T-helper 2 cell treated with Interferon-gamma antibody and Interleukin-4, amounts not matched to agents 100 ng/mL and 5 ng/mL, for 36 hours (primary cell): Measurements from ENCODE around the gene TFDP1. TPM values are rescaled to one million over a fixed set of nuclear protein-coding genes. Genes with fewer than 3 reads are reported as not detected.

Source experiments
- intact Hi-C: fragments of 100-400 bp; cut with micrococcal nuclease; formaldehyde crosslinking; loops from one replicate; pipeline ENCODE4 v1.15.1; 2023
- total RNA-seq: library from RNA; stranded (reverse); gene quantifications from 2 replicates; pipeline ENCODE4 v1.2.3, GENCODE V29; 2022

The TFDP1 gene
- total RNA-seq, 1 donor from 2014 or later, result 171 TPM

DNA sequence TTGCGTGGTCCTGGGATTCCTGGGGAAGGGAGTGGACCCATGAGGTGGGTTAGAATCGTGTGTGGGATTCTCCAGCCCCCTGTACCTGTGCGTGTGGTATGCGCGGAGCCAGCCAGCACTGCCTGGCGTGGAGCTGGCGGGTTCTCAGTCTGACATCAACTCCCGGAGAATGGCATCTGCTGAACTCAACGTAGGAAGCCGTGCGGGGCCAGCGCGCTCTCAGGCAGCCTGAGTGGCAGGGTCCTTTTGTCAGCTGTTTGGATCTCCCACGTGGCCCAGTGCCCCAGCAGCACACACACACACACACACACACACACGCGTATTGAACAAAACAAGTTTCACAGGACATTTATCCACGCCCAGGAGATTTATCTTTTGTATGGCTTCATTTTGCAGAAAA is 45.3 kb downstream of the TFDP1 start:
- intact Hi-C loops, result no loop called here

DNA sequence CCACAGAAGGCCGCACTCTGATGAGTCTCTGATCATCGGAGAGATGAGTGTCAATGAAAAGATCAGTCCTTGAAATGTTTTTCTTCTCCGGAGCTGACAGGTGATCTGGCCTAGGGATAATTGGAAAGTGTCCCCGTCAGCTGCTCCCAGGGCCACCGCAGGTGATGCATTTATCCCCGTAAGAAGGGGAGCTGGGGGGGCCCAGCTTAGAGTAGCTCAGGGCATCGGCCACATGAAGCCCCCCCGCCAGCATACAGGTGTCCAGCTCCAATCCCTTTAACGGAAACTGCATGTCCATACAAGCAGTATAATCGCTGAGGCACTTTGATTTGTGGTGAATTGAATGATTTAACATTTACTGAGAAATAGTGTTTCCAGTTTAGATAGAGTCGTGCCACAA is 45.7 kb downstream of the TFDP1 start:
- intact Hi-C loops, result no loop called here

DNA sequence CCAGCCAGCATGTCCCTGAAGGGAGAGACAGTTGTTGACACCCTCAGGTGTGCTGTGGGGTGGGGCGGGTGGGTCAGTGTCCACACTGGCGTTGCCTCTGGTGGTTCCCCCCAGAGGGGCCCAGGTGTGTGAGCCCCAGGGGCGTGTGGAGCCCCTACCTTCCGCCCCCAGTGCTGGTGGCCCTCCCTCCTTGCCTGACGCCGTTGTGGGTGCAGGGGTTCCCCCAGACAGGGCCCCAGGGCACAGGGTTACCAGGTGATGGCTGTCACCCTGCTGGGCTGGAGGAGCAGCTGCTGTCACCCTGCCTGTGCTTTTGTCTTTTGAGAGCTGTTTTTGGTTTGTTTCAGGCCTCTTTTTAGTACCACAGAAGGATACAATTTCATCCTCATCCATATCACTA is 46.3 kb downstream of the TFDP1 start:
- intact Hi-C loops, result no loop called here

DNA sequence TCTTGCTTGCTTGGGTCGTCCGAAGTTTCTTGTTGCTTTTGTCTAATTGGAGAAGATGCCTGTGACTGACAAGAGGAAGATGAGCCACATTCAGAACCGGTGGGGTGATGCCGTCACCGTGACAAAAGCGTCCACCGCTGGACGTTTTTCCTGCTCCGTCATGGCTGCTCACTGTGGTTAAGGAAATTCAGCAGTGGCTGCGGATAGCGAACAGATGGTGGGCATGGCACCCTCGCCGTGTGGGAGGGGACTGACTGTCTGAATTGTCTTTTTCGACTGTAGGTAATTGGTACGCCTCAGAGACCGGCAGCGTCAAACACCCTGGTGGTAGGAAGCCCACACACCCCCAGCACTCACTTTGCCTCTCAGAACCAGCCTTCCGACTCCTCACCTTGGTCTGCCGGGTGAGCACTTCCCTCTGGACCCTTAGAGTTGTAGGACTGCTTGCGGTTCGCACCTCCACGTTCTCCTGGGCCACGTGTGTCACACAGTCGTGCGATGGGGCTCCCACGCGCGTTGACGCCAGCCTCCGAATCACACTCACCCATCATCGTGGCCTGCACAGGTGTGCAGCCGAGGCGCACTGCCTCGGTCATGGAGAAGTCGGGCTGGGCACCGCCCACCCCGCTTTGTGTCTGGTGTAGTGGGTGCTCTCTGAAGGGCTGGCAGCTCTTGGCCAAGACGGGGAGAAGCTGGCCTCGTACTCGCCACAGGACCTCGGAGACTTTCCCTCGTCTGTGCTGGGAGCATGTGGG is 47.0 kb downstream of the TFDP1 start:
- intact Hi-C loops, result no loop called here

DNA sequence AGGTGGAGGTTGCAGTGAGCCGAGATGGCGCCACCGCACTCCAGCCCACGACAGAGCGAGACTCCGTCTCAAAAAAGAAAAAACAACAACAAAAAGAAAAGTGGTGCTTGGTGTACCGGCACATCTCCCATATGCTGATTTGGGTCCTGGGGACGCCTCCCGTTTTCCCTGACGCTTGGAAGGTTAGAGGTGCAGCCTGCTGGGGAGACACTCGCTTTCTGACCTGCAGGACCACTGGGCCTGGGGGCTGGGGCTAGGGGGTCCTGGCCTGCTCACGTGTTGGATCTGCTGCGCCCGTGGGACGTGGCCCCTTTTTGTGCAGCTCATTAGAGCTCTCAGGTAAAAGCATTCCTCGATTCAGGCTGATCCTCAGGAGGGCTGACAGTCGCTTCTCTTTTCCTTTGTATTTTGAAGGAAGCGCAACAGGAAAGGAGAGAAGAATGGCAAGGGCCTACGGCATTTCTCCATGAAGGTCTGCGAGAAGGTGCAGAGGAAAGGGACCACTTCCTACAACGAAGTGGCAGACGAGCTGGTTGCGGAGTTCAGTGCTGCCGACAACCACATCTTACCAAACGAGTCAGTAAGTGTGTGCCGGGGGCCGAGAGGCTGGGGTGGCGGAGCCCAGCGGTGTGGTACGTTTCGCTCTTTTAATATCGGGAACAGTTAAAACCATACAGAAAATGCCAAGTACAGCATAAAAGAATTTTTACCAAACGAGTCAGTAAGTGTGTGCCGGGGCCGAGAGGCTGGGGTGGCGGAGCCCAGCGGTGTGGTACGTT is 48.3 kb downstream of the TFDP1 start:
- intact Hi-C loops, result no loop called here

DNA sequence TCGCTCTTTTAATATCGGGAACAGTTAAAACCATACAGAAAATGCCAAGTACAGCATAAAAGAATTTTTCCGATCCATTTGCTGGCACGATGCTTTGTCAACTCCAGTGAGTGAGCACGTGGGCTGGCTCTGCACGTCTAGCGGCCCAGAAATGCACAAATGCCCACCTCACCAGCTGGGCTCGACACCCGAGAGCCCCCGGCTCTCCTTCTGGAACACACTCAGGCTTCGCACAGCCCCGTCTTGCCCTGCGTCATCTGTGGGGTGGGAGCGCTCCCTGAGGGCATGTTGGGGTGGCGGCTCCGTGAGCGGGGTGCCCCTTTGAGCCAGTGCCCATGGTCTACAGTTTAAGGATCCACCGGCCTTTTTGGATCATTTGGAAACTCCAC is 48.9 kb downstream of the TFDP1 start:
- intact Hi-C loops, result no loop called here

DNA sequence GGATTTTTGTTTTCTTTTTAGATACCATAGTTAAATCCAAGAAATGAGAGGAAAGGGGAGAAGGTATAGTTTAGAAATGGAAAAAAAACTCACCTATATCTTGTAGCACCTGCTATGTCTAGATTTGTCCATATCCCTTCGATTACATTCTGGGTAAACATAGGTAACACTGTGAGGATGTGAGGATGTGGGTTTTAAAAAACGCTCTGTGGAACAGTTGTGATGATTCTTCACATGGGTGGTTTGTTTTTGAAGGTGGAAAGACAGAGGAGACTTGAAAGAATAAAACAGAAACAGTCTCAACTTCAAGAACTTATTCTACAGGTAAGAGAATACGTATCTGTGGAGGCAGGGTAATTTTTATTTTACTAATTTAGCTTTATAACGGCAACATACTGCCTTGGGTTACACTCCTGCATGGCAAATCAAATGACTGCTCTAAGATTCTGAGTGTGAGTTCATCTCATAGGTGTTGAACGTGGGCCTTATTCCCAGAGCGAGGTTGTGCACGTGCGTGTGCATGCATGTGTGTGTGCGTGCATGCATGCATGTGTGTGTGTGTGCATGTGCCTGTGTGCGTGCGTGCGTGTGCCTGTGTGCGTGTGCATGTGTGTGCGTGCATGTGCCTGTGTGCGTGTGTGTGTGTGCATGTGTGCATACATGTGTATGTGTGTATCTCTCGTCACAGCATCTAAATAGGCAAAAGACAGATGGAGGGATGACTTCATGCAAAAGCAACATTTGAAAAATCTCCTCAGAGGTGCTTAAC is 49.9 kb downstream of the TFDP1 start:
- intact Hi-C loops, result no loop called here

DNA sequence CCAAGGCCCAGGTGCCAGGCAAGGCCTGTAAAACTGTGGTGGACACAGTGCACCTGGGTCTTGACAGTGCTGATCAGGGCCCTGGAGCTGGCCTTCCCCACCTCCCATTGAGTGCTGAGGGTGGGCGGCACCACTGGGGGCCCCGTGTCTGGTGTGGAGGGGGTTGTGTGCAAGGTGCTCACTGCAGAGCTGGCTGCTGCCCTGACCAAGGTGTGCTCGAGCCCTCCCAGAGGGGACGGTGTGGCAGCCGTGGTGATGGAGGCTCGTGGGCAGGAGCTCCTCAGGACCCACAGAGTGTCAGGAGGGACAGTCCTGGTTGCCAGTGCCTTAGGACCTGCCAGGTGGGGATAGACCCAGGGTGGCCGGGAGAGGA is 50.5 kb downstream of the TFDP1 start:
- intact Hi-C loops, result no loop called here

DNA sequence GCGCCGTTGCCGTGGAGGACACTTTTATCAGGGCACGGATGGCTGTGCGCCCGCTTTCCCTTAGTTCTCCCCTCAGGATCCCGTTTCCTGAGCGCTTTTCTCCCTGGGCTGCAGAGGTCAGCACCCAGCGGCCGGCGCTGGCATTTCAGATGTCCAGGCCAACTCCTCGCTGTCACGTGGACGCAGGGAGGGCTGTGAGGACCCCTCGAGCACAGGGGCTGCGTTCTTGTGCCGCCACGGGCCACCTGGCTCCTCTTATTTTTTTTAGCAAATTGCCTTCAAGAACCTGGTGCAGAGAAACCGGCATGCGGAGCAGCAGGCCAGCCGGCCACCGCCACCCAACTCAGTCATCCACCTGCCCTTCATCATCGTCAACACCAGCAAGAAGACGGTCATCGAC is 51.2 kb downstream of the TFDP1 start:
- intact Hi-C loops, result no loop called here

DNA sequence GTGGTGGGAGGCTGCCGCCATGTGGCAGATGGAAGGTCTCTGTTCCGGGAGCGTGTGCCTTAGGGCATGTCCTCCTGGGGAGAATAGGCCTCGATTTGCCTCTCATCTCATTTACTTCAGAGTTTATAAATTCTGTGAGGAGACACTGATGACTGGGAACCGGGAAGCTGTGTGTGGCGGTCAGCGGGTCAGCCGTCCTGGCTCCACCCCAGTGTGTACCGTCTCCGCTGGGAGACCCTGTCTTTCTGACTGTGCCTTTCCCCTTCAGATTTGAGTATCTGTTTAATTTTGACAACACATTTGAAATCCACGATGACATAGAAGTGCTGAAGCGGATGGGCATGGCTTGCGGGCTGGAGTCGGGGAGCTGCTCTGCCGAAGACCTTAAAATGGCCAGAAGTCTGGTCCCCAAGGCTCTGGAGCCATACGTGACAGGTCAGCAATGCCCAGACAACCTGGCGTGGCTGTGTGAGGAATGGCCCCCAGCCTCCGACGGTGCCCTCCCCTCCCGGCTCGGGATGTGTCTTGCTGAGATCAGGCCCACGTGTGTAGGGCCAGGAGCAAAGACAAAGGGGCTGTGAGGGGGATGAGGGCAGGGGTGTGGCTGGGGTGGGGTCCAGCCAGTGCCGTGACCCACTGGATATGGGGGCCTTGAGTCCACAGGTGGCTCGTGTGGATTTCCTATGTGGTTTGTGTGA is 51.9 kb downstream of the TFDP1 start:
- intact Hi-C loops, result no loop called here

DNA sequence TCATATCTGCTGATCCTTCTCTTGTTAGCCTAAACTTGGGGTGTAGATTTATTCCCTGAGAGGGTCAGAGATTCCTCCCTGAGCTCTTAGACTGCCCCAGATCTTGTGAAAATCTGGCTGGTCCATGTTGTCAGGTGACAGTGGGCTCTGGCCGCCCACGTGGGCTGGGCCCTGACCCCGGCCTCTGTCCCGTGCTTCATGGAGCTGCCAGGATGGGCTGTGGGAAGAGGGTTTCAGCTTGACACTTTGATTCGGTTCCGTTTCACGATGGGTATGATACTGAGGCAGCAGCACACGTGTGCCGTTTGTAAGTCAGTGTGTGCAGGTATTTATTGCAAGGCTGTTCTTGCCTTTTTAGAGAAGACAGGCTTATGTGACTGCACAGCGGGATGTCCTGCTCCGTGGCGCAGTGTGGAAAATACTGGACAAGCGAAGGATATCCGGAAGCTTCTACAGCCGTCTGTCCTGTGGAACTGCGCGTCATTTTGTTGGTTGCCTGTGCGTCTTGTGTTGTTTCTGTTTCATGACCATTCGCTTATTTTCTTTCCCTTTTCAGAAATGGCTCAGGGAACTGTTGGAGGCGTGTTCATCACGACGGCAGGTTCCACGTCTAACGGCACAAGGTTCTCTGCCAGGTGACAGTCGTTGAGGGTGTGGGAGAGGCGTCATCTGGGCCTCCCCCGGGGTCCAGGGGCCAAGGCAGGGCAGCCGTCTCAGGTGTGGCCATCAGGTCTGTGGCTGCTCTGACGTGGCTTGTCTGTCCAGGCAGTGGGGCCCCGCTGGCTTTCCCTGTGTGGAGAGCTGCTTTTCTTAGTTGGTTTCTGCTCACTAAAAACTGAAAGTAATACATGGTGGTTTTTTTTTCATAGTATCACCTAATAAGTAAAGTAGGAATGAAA is 53.0 kb downstream of the TFDP1 start:
- intact Hi-C loops, result no loop called here

DNA sequence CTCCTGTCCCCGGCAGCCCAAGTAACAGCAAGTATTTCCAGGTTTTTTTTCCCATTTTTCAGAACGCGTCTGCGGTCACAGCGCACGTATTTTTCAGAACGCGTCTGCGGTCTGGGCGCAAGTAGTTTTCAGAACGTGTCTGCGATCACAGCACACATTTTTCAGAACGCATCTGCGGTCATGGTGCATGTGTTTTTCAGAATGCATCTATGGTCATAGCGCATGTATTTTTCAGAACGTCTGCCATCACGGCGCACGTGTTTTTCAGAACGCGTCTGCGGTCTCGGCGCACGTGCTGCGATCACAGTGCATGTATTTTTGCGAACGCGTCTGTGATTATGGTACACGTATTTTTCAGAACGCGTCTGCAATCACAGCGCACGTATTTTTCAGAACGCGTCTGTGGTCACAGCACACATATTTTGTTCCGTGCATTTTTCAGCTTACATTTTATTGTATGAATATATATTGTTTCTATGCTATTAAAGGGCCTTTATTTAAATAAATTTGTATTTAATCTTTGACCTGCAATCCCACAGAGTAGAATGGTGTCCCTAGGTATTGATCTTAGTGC is 53.7 kb downstream of the TFDP1 start:
- intact Hi-C loops, result no loop called here

DNA sequence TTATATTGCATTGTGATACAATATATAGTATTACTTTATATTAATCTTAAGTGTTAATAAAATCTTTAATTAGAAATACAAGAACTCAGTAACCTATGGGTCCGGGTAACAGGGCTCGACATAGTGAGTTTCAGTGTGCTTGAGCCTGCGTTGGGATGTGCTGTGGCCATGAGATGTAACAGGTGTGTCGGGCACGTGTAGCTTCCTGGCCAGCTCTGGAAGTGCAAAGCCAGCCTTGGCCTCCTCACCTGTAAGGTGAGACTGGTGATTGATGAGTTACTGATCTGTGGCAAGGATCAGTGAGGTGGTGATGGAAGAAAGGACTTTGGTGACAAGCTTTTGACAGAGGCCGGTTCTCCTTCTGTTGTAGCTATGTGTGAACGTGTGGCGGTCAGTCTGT is 54.3 kb downstream of the TFDP1 start:
- intact Hi-C loops, result no loop called here

DNA sequence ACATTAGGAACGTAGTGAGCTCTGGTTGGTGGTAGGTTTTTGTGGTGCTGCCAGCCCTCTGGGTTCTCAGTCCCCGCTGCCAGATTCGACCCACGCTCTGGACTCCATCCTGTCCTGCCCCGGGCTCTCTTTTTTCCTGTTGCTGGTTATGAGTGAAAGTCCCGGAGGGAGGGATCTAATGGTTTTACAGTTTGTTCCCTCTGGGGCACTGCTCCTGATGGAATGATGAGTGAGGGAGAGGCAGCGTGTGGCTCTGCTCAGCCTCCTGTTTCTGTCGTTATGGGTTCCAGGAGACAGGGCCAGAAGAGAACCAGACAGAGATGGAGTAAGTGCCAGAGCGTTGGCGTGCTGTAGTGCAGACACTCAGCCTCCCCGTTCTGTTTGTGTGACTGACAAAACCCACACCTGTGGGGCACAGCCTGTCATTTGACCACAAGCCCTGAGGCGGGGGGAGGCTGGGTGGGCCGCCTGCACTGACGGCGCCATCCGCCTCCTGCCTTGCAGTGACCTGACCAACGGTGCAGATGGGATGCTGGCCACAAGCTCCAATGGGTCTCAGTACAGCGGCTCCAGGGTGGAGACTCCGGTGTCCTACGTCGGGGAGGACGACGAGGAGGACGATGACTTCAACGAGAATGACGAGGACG is 55.2 kb downstream of the TFDP1 start:
- intact Hi-C loops, result no loop called here

DNA sequence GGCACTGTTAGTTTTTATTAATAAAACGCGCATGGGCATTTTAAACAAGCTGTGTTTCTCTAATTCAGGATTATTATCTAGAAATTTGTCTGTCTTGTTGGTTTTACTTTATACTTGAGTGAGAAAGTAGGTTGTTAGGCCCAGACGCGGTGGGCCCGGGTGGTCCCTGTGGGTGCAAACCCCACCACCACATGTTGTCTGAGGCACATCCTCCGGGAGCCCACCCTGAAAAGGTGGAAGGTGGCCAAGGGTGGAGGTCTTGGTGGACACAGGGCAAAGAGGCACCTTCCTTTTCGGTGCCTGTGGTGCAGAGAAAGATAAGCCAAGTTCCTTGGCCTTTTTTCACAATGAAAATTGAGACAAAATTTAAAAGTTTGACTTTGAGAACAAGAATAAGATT is 56.9 kb downstream of the TFDP1 start:
- intact Hi-C loops, result no loop called here

DNA sequence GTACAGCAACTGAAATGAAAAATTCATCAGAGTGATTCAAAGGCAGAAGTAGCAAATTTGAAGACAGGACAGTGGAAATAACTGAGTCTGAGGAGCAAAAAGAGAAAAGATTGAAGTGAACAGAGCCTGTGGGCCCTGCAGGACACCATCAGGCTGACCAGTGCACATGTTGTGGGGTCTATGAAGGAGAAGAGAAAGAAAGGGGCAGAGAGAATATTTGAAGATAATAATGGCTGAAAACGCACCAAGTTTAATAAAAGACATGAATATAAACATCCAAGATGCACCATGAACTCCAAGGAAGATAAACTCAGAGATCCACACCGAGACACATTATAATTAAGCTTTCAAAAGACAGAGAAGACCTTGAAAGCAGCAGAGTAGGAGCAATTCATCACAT is 58.0 kb downstream of the TFDP1 start:
- intact Hi-C loops, result no loop called here

DNA sequence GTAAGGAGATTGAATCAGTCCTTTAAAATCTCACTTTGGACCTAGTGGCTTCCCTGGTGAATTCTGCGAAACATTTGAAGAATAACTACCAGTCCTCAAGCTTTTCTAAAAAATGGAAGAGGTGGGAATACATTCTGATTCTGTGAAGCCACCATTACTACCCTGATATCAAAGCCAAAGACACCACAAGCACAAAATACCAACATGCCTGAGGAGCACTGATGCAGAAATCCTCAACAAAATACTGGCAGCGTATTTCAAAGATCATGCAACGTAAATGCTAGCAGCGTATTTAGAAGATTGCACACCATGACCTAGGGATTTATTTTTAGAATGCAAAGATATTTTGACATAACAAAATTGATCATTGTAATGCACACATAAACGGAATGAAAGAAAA is 59.0 kb downstream of the TFDP1 start:
- intact Hi-C loops, result no loop called here

DNA sequence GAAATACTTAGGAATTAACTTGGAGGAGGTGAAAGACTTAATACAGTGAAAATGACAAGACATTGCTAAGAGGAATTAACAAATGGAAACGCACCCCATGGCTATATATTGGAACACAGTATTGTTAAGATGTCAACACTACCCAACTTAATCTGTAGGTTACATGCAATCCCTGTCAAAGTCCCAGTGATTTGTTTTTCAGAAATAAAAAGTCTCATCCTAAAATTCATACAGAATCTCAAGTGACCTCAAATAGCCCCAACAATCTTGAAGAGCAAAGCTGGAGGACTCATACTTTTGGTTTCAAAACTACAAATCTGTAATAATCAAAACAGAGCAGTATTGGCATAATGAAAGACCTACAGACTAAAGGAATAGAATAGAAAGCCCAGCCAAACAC is 60.2 kb downstream of the TFDP1 start:
- intact Hi-C loops, result no loop called here

DNA sequence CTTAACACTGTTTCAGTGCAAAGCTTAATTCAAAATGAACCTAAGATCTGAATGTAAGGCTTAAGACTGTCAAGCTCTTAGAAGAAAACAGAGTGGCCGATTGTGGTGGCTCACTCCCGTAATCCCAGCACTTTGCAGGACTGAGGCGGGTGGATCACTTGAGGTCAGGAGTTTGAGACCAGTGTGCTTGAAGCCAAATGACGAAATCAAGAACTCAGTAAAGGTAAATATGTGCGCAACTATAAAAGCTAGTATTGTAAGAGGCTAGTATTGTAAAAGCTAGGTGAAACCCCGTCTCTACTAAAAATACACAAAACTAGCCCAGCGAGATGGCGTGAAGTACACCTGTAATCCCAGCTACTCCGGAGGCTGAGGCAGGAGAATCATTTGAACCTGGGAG is 60.8 kb downstream of the TFDP1 start:
- intact Hi-C loops, result no loop called here

DNA sequence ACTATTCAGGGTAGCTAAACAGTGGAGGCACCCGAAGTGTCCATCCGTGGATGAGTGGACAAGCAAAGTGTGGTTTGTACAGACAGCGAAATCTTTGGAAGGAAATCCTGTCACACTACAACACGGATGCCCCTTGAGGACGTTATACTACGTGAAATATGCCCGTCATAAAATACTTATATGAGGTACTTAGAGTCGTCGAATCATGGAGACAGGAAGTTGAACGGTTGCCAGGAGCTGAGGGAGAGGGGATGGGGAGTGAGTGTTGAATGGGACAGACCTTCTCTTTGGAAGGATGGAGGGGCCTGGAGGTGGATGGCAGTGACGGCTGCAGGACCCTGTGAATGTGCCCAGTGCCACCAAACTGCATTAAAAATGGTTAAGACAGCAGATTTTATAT is 61.8 kb downstream of the TFDP1 start:
- intact Hi-C loops, result no loop called here
